ENCODE results near the gene KNDC1.

DNA sequence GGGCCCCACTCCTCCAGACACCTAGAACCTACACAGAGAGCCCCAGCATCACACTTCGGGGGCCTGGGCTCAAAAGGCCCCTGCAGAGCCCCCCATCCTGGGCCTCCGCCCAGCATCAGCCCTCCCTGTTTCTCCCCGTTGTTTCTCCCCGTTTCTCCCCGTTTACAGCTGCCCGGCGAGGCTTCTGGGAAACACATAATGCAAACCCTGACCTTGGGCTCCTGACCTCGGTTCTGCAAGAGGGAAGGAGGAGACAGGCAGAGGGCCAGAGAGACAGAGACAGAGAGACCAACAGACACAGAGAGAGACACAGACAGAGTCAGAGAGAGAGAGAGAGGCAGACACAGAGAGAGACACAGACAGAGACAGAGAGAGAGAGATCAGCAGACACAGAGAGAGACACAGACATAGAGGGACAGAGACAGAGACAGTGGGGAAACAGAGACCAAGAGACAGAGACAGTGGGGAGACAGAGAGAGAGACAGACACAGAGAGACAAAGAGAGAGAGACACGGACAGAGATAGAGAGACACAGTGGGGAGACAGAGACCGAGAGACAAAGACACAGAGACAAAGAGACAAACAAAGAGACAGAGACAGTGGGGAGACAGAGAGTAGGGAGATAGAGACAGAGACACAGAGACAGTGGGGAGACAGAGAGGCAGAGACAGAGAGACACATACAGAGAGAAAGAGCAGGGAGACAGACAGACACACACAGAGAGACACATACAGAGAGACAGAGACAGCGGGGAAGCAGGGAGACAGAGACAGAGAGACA lies 90.1 kb downstream of the KNDC1 start:
- TF ChIP-seq, protein P1, sequence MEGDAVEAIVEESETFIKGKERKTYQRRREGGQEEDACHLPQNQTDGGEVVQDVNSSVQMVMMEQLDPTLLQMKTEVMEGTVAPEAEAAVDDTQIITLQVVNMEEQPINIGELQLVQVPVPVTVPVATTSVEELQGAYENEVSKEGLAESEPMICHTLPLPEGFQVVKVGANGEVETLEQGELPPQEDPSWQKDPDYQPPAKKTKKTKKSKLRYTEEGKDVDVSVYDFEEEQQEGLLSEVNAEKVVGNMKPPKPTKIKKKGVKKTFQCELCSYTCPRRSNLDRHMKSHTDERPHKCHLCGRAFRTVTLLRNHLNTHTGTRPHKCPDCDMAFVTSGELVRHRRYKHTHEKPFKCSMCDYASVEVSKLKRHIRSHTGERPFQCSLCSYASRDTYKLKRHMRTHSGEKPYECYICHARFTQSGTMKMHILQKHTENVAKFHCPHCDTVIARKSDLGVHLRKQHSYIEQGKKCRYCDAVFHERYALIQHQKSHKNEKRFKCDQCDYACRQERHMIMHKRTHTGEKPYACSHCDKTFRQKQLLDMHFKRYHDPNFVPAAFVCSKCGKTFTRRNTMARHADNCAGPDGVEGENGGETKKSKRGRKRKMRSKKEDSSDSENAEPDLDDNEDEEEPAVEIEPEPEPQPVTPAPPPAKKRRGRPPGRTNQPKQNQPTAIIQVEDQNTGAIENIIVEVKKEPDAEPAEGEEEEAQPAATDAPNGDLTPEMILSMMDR (IDR thresholded peaks at IDR 0.05; ENCODE audit: poor library complexity, severe bottlenecking): no peak
- TF ChIP-seq EP300 (conservative IDR thresholded peaks at IDR 0.05; ENCODE audit: poor library complexity, severe bottlenecking): no peak
